Middle frontal gyrus (tissue), 1 donor: ENCODE measurements around the gene DVL2.
A peak's percentile ranks its signal among the peaks of the same experiment; 100 is the strongest.
"Not testable (repeated sequence)": the region's sequence is repeated elsewhere in the genome, so short reads cannot be mapped to it uniquely, and the experiment has no call there.

Experiments
- DNase-seq: peaks from one replicate; pipeline ENCODE4 v3.0.0-alpha.2; 2015; ENCODE audit warnings: low spot score; ENCODE audit errors: extremely low spot score

Gene DVL2

DNA sequence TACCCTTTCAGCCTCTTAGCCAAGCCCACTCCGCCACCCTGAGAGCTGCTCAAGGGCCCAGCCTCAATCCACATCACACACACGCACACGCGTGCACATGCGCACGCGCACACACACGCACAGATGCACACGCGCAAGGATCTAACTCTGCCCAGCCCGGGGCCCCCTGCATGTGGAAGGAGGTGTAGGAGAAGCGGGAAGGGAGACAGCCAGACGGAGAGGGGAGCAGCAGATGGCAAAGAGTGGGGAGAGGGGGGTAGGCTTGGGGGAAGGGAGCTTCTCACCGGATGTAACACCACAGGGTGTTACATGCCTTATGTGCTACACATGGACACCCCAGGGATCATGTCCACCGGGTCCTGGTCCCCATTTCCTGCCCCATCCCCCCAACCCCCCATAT is 30.0 kb downstream of the DVL2 start:
- no peak for DNase-seq

DNA sequence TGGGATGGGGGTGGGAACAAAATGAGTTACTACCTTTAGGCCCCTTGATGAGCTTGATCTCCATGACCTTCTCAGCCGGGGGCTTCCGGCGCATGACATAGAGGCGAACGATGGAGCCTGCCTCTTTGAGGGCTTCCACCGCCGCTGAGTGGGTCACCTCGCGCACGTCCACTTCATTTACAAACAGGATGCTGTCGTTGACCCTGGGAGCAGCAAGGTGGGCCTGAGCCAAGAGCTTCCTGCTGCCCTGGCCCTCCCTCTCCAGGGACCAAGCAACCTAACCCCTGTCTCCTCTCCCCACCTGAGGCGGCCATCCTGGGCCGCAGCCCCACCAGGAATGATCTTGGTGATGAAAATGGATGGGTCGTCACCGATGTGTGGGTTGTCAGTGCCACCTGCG is 30.9 kb downstream of the DVL2 start:
- no peak for DNase-seq

DNA sequence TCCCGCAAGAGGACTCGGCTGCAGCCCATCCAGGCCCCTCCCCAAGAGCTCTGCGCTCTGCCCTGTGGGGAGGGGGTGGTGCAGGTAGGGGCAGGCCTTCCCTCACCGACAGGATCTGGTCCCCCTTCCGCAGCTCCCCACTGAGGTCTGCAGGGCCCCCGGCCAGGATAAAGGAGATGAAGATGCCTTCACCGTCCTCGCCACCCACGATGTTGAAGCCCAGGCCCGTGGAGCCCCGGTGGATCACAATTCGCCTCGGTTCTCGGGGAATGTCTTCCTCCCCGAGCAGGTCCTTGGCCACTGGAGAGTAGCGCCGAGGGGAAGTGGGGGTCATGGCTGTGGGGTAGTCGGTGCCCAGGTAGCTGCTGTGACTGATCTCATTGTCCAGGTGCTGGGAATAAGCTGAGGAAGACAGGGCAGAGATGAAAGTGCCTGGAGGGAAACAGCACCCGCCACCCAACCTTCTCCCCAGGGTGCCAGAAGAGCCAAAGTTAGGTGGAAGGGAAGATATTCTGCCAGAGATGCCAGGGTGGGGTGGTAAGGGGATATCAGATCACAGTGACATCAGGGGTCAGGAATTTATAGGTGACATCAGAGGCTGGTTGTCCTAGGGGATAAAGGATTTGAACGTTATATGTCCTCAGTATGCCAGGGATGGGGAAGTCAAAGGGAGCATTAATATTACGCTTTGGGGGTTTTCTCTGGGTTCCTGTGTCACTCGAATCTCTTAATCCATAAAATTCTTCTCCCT is 37.5 kb downstream of the DVL2 start:
- DNase-seq = no peak

DNA sequence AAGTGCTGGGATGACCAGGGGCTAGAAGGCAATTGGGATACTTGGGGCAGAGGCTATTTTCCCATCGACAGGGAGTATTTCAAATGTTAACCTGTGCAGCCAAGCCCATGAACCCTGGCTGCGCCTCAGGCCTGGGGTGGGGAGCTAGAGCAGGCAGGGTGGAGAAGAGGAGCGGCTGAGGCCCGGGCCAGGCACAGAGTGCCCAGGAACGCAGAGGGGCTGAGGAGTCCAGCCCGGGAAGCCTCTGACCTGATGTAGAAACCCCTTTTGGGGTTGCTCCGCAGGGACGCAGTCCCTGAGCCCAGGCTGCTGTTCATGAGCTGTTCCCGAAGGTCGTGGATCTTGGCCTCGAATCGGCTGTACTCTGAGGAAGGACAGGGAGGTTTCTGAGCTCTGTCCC is 38.3 kb downstream of the DVL2 start:
- DNase-seq = no peak

DNA sequence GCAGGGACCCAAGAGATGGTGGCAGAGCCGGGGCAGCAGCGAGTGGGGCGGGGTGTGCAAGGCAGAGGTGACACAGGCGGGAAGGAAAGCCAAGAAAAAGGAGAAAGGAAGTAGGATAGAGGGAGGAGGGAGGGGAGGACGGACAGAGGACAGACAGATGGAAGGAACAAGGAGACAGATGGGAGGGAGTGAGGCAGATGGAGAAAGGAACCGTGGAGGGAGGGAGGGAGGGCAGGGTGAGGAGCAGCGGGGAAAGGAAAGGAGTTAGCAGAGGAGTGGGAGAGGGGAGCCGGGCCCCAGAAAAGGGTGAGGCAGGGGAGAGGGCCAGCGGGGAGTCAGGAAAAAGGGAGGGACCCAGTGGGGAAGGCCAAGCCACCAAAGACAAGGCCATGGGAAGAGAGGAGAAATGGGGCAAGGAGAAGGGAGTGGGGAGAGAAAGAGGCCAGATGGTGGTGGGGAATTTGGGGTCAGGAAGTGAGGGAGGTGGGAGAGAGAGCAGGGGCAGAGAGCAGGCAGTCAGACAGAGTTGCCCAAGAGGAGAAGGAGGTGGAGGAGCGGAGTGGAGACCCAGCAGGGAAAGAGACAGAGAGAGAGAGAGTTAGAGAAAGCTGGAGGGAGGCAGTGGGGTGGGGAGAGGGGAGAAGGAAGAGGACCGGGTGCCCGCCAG is 41.9 kb downstream of the DVL2 start:
- DNase-seq = no peak

DNA sequence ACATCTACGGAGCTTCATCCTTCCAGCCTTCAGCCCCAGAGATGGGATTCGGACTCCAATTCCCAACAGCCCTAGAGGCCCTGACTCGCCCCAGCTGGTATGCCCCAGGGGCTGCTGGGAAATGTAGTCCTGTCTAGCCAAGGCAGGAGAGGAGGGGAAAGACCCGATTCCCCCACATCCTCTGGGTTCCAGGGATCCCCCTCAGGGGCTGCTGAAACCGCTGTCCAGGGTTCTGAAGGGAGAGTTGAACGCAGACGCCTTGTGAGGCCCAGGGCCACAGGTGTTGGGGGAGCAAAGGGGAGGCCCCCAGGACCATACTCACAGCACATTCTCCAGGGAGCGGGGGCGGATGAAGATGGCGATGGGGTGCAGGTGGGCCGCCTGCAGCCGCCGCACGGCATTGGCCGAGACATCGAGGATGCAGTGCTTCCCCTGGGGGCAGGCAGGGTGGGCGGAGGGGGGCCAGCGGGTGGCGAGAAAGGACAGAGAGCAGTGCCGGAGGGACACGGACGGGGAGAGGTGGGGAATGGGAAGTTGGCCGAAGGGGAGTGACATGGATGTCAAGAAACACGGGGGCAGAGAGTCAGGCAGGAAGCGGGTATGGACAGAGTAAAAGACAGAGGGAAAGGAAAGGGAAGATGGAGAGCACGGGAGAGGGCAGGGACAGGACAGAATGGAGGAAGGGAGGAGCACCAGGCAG is 42.6 kb downstream of the DVL2 start:
- DNase-seq = no peak

DNA sequence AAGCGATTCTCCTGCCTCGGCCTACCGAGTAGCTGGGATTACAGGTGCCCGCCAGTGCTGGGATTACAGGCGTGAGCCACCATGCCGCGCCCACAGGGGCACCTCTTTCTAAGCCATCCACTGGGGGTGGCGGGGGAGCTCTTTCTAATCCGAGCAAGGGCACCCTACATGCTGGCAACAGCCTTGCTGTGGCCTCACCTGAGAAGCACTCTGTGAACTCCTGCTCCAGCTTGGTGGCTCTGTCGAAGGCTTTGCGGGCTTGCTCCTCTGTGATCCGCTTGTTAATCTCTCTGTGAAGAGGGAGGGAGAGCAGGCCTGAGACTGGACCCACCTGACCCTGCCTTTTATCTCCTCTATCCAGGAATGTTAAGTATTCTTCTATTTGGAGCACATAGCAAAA is 43.2 kb downstream of the DVL2 start:
- no peak for DNase-seq

DNA sequence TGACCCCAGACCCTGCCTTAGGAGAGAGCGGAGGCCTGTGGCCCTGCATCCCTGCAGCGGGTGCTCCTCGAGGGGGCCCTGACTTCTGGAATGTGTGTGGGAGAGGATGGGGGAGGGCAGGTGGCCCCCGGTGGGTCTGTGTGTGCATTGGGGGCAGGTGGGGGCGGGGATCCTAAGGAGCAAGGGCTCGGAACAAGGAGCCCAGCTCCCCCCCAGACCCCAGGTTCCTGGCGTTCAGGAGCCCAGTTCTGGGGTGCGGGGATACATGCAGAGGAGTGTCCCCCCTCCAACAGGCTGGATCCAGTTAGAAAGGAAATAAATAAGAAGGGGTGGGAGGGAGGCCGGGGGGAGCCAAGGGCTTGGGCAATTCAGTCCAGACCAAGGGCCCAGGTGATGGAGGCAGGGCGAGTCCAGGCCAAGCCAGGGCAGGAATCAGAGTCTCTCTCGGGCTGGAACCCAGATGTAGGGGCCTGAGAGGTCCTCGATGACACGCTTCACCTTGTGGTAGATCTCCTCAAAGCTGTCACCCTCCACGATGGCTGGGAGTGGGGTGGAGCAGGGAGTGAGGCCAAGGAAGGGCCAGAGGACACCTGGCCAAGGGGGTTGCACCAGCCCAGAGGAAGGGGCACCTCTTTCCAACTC is 43.9 kb downstream of the DVL2 start:
- no peak for DNase-seq

DNA sequence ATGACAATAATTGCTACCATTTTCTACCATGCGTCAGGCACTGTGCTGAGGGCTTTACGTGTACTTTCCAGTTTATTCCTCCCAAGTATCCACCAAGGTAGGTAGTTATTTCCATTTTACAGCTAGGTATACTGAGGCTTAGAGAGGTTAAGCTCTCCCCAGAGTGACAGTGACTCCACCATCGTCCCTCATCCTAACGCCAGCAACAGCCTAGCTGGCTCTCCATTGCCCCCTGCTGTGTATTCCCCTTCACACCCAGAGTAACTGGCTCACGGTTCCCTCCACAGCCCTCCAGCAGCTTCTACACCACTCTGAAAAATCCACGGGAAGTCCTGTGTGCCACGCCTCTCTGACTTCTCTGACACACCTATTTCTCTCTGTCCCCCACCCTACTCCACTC is 48.1 kb downstream of the DVL2 start:
- DNase-seq = no peak

DNA sequence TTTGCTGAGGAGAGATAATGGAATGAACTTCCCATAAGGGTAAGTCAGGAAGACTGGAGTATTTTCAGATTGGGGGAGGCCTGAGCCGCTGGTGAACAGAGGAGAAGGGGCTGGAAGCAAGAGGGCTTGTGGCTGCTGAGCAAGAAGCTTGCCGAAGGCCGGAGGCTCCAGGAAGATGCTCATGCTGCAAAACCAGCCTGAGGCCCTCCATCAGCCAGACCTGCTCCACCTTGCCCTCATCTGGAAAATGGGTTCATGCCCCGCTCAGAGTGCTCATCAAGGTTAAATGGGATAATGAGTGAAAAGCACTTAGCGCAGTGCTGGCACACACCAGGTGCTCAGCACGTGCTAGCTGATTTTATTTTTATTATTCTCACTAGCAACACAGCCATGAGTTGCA is 49.7 kb downstream of the DVL2 start:
- DNase-seq = no peak

DNA sequence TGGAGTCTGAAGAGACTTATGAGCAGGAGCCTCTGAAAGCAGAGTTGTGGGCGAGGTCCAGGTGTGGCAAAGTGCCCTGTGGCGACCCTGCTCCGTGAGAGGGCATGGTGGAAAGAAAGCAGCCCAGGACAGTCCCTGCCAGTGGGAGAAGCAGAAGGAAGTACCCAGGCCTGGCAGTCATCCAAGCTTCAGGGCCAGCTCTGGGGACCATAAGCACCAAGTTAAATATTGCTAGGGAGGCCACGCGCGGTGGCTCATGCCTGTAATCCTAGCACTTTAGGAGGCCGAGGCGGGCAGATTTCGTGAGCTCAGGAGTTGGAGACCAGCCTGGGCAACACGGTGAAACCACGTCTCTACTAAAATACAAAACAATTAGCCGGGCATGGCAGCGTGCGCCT is 50.2 kb downstream of the DVL2 start:
- DNase-seq = no peak

DNA sequence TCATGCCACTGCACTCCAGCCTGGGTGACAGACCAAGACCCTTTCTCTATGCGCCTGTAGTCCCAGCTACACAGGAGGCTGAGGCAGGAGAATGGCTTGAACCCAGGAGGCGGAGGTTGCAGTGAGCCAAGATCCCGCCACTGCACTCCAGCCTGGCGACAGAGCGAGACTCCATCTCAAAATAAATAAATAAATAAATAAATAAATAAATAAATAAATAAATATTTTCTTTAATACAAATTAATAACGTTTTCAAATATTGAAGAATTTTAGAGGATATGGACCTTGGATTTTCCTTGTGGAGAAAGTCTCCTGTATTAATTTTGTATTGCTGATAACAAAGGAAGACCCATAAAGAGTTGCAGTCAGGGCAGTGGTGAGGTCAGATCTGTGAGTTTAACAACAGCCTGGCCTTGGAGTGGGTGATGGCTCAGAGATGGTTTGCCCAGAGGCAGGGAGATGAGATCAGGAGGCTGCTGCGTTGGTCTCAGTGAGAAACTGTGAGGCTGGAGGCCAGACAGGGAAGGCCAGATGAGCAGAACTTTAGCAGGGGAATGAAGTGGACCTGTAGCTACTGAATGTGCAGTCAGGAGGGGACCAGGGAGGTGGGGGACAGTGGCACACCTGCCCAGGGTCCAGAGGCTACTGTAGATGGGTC is 50.8 kb downstream of the DVL2 start:
- no peak for DNase-seq

DNA sequence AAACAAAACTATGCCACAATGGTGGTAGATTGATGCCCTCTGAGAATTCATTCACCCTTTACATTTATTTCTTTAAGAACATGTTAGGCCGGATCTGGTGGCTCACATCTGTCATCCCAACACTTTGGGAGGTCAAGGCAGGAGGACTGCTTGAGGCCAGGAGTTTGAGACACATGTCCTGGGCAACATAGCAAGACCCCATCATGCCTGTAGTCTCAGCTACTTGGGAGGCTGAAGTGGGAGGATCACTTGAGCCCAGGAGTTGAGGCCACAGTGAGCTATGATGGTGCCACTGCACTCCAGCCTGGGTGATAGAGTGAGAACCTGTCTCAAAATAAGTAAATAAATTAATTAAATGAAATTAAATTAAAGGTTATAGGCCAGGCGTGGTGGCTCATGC is 52.2 kb downstream of the DVL2 start:
- DNase-seq = not testable (repeated sequence)

DNA sequence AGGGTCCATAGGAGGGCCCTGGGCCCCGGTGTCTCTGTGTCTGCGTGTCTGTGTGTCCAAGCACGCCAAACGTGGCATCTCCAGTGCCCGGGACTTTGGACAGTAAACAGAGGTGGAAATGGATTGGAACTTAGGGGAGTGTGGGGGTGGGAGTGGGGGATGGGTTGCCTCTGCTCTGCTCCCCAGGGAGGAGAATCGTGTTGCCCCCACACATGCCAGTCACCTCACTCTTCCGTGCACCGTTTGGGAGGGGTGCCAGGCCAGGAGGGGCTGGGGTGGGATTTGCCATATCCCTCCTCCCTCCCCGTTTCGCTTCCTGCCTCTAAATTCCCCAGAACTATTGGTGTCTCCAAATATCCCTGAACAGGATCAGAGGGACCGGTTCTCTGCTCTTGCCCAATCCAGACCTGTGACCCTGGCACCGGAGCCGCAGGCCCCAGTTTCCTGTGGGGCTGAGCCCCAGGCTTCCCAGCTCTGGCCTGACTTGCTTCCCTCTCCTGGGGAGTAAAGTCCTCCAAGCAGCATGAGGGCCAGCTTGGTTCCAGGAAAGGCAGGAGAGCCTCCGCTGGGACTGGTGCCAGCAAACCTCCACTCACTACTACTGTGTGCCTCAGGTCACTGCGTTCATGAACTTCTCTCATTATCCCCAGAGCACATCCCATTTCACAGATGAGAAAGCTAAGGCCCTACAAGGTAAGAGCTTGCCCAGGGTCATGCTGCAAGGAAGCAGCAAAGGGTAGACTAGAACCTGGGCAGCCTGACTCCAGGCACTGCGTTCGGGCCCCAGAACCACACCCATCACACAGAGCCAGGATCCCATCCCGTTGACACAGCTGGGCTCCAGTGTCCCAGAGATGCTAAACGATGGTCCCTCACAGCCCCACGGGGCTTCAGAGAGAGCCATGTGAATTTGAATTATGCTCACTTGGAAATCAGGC is 54.7 kb downstream of the DVL2 start, which contains the start of gene ASGR1:
TSS of gene ASGR1 (minus strand) at position 54 of the 938 bp plus-strand sequence. CDS start 807 bp downstream, outside the sequence.
- no peak for DNase-seq

DNA sequence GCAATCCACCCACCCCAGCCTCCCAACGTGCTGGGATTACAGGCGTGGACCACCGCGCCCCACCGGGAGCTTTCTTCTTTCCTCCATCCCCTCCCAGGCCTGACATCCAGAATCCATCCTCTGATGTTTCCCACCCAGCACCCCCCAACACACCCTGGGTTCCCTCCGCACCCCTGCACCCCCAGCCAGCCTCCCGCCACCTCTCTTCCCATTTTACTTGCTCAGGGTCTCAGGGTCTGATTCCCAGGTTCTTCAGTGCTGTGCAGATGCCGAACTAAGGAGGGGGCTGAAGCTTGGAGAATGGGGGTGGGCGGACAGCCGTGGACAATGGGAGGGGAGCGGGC is 55.4 kb downstream of the DVL2 start:
- no peak for DNase-seq

DNA sequence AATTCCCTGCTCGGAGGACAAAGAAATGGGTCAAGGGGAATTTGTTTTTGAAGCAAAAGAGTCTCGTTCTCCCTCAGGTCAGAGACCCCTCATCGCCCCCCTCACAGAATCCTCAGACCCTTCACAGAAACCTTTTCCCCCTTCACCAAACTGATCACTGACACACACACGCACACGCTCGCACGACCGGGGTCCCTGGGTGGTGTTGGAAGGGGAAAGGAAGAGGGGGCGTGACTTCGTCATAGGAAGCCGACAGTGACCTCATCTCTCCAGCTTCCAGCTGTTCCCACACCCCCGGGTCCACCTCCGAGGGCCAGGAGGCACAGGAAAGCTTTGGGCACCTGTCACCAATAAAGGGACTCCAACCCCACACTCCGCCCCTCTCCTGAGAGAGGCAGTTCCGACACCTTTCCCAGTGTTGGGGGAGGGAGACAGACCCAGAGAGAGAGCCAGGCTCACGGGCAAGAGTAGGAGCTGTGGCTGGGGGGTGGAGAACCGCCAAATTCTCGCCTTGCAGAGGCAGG is 56.3 kb downstream of the DVL2 start:
- no peak for DNase-seq

DNA sequence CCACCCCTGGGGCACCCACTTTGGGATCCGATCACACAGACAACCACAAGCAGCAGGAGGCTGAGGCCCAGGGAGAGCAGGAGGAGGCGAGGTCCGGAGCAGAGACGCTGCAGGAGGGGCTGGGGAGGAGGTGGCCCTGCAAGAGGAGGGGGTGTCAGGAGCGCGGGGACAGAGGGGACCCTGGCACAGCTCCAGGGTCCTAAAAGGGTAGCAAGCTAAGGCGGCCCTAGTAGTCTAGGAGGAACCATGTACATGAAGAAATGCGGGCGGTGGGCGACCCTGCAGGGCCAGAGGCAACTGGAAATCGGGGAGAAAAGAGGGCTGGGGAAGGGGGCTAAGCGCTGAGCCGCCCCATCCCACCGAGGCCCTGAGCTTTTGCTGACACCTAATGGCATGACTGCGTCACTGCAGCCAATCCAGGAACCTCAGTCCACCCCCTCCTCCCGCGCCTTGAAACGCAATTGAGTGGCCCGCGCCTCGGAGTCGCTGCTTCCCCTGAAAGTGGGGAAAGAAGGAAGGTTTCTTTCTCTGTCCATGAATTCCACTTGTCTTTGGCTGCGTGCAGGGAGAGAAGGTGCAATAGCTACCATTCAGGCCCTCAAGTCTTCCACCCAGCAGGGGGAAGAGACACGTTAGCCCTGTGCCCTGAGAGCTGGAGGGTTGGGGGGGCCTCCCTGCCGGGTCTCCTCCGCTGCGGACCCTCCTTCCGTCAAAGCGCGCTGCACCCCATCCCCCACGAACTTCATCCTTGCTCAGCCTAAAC is 56.9 kb downstream of the DVL2 start:
- DNase-seq = peak; percentile 72

DNA sequence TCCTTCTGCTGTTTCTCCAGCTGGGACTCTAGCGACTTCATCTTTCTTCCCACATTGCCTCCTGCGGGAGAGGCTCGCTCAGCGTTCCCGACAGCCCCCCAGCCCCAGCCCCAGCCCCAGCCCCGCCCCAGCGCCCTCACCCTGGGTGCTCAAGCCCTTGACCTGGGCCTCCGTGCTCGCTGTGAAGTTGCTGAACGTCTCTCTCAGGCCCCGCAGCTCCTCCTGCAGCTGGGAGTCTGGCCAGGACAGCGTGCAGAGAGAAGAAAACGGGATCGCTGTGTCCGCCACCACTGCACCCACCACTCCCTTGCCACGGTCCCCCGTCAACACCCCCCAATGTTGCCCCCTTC is 57.5 kb downstream of the DVL2 start:
- no peak for DNase-seq

DNA sequence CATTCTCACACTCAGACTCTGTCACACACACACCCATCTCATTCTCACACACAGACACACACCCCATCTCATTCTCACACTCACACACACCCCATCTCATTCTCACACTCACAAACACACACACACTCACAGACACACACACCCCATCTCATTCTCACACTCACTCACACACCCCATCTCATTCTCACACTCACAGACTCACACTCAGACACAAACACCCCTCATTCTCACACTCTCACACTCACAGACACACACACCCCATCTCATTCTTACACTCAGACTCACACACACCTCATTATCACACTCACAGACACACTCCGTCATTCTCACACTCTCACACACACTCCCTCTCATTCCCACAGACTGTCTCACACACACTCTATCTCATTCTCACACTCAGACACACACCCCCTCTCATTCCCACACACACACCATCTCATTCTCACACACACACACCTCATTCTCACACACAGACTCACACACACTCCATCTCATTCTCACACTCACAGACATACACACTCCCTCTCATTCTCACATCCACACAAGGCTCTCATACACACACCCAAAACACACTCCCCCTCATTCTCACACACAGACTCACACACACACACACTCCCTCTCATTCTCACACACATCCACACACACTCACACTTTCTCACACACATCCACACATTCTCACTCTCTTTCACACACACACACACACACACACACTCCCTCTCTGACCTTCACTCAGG is 58.0 kb downstream of the DVL2 start:
- no peak for DNase-seq
